Measurements from ENCODE around the gene PNCK.

PNCK gene

DNA sequence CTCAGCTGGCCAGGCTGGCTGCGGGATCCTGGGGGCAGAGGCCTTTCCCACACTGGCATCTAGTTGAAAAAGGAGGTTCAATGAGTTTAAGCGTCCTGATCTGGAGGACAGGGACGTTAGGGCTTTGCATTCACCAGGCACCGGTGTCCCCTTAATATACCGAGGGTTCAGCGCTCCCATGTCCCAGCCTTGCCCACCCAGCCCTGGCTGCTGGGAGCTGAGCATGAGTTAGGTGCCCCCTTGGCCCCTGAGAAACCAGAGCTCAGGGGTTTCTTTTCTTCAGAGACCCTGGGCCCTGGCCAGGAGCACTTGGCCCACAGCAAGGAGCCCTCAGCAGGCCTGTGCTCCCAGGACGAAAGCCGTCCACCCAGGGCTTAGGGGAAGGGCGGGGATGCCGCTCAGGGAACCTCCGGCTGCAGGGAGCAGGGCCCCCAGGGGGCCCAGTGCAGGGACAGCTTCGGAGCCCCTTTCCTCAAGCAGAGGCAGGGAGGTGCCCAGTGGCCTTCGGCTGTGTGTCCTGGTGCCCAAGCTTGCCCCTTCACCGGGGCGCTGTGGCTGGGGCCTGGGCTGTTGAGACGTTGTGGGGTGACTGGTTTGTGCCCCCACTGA lies 47.5 kb downstream of the PNCK start:
- no peak for DNase-seq

GRCh38 chrX:153625271-153626024 lies 48.2 kb downstream of the PNCK start:
- DNase-seq = no peak

DNA sequence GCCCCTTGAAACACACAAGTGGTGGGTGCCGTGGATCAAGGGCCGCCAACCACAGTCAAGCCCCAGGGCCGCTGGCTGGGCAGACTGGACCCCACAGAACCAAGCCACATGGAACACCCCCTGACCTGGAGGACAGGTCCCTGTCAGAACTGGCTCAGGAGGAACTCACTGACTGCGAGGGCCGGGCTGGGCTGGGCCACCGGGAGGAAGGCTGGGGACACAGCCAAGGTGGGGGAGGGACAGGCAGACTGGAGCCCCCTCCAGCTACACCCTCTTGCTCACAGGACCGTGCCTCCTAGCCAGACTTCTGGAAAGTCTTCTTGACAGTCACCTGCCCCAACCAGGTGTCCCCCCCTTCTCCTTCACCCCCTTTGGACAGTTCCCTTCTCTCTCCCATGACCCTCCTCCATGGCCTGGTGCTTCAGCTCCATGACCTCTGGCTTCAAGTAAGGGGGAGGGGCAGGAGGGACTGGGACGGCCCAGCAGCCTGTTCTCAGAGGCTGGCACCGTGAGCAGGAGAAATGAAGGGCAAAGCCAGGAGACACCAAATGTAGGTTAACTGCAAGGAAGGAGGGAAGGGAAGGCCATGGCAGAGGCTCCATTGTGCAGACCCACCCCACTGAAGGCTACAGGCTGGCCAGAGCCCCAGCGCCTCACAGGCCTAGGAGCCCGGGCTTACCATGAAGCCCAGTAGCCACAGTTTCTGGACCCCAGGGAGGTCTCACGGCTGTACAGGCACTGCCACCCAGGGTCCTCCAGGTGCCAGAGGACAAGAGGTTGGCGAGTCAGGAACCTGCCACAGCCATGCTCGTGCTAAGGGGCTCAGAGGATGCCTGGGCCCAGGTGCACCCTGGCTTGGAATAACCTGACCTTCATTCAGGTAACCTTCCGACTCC lies 49.2 kb downstream of the PNCK start:
- DNase-seq = no peak

- DNase-seq = no peak
Measured at GRCh38 chrX:153623310-153624029, 50.1 kb downstream of the PNCK start.

- DNase-seq = no peak
Measured at GRCh38 chrX:153622661-153623309, 50.8 kb downstream of the PNCK start.

DNA sequence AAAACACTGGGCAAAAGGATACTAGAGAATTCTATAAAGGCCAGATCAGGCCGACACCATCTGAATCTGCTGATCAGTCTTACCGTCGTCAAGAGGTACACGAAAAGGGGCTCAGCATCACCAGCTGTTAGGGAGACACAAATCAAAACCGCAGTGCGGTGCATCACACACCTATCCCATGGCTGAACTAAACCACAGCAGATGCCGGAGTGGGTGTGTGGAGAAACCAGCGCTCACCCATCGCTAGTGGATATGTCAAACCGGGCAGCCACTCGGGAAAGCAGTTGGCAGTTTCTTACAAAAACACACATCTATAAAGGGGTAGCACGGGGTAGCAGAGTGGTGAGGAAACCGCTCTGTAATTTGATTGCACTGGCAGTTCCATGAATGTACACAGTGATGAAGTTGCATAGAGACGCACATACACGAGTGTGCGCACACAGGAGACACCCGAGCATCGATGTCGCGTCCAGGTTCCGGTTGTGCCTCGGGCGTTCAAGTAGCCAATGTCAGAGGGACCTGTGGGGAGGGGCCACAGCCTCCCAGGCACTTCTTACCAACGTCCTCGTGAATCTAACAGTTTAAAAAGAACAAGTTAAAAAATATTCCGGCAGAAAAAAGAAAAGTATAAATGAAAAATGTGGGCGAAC lies 51.5 kb downstream of the PNCK start:
- no peak for DNase-seq

DNA sequence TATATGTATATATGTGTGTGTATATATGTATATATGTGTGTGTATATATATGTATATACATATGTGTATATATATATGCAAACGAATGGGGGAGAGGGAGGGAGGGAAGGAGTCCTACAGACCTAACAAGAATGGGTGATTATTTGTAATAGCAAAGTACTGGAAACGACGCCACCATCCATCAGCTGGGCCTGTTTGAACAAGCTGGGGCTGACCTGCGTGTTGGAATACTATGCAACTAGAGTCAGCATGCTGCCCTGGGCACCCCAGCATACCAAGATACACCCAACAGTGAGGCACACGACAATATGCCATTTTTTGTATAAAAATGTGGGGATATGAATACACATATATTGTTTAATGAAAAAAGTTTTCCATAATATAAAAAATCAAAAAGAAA lies 53.0 kb downstream of the PNCK start:
- no peak for DNase-seq
